PC-3 (cell line): Measurements from ENCODE around the gene UBAP1. TPM values are rescaled to one million over a fixed set of nuclear protein-coding genes. Genes with fewer than 3 reads are reported as not detected.

ENCODE experiments used
- ATAC-seq: fragments of 200-7000 bp; cut with Tn5 transposase; 2 replicates; pipeline ENCODE4 v1.9.1; 2020; ENCODE audit warnings: mild to moderate bottlenecking, moderate library complexity
- BruUV-seq: library from RNA; stranded (reverse); fragments of 400-500 nt; replicated peaks from 2 replicates; lab custom pipeline; 2021; lab: Mats Ljungman, UMichigan
- CTCF ChIA-PET: fragments of 300-600 bp; sonication (Branson Sonifier 250); formaldehyde crosslinking; loops from one replicate; lab custom pipeline; 2022; ENCODE audit warnings: antibody characterized with exemption; lab: Charles Lee
- POLR2A ChIA-PET: fragments of 300-600 bp; sonication (Branson Sonifier 250); formaldehyde crosslinking; loops from one replicate; lab custom pipeline; 2022; ENCODE audit warnings: antibody characterized with exemption; ENCODE audit not compliant: unreplicated experiment; lab: Charles Lee
- DNase-seq: peaks from one replicate; pipeline ENCODE4 v3.0.0-alpha.2; 2015
- H2AFZ ChIP-seq: fragments of 300-600 bp; sonication (generic); 2 replicates; pipeline ENCODE4 v1.6.0; 2016; ENCODE audit warnings: antibody characterized with exemption, low read length
- H3F3A ChIP-seq: fragments of 300-600 bp; sonication (generic); one replicate; pipeline ENCODE4 v1.6.0; 2017; ENCODE audit warnings: antibody characterized with exemption, low read length, control low read depth, mild to moderate bottlenecking; ENCODE audit not compliant: unreplicated experiment
- H3K27ac ChIP-seq: fragments of 300-600 bp; sonication (generic); 2 replicates; pipeline ENCODE4 v1.5.1; 2016; ENCODE audit warnings: mild to moderate bottlenecking, low read length
- H3K27me3 ChIP-seq: fragments of 300-600 bp; sonication (generic); 2 replicates; pipeline ENCODE4 v1.6.1; 2016; ENCODE audit warnings: low read length, mixed read lengths
- H3K36me3 ChIP-seq: fragments of 300-600 bp; sonication (generic); 2 replicates; pipeline ENCODE4 v1.6.1; 2016; ENCODE audit warnings: low read depth, mixed run types, low read length, mixed read lengths
- H3K4me1 ChIP-seq: fragments of 300-600 bp; sonication (generic); 2 replicates; pipeline ENCODE4 v1.5.1; 2016; ENCODE audit warnings: low read length; ENCODE audit not compliant: insufficient read depth
- H3K4me2 ChIP-seq: fragments of 300-600 bp; sonication (generic); 2 replicates; pipeline ENCODE4 v1.6.0; 2016; ENCODE audit warnings: low read length
- H3K4me3 ChIP-seq: fragments of 300-600 bp; sonication (generic); 2 replicates; pipeline ENCODE4 v1.5.1; 2016; ENCODE audit warnings: mild to moderate bottlenecking, low read length, mixed read lengths
- H3K79me2 ChIP-seq: fragments of 300-600 bp; sonication (generic); 2 replicates; pipeline ENCODE4 v1.6.1; 2017; ENCODE audit warnings: low read length, mixed read lengths
- H3K9ac ChIP-seq: fragments of 300-600 bp; sonication (generic); 2 replicates; pipeline ENCODE4 v1.6.0; 2016; ENCODE audit warnings: mild to moderate bottlenecking, low read length
- H3K9me2 ChIP-seq: fragments of 300-600 bp; sonication (generic); replicated peaks from 2 replicates; pipeline ENCODE4 v1.6.1; 2016; ENCODE audit warnings: mixed run types, low read length, mixed read lengths
- H3K9me3 ChIP-seq: fragments of 300-600 bp; sonication (generic); 2 replicates; pipeline ENCODE4 v1.6.1; 2016; ENCODE audit warnings: low read length, mixed read lengths
- H4K20me1 ChIP-seq: fragments of 300-600 bp; sonication (generic); 2 replicates; pipeline ENCODE4 v1.6.1; 2016; ENCODE audit warnings: low read length, mixed read lengths
- CTCF ChIP-seq: fragments of 300-600 bp; sonication (generic); conservative IDR thresholded peaks from 2 replicates; pipeline ENCODE4 v1.5.1; 2017; ENCODE audit warnings: antibody characterized with exemption, low read depth, mild to moderate bottlenecking, low read length
- EZH2 ChIP-seq: fragments of 300-600 bp; sonication (generic); IDR thresholded peaks from one replicate; pipeline ENCODE4 v1.6.1; 2017; ENCODE audit warnings: antibody characterized with exemption, mild to moderate bottlenecking, low read length; ENCODE audit not compliant: unreplicated experiment
- EZH2phosphoT487 ChIP-seq: fragments of 300-600 bp; sonication (generic); IDR thresholded peaks from 2 replicates; pipeline ENCODE4 v1.6.1; 2018; ENCODE audit warnings: mild to moderate bottlenecking, antibody characterized with exemption, low read length, borderline replicate concordance
- intact Hi-C: fragments of 100-400 bp; cut with micrococcal nuclease; formaldehyde crosslinking; loops from 2 replicates; pipeline ENCODE4 v1.9.0; 2023
- total RNA-seq: library from RNA; depleted of rRNA; stranded (reverse); fragments of >200 nt; gene quantifications from 2 replicates; pipeline ENCODE4 v1.2.3, GENCODE V29; 2014

The UBAP1 gene
- total RNA-seq, 1 experiment from 2014 or later: 15.2 TPM

DNA sequence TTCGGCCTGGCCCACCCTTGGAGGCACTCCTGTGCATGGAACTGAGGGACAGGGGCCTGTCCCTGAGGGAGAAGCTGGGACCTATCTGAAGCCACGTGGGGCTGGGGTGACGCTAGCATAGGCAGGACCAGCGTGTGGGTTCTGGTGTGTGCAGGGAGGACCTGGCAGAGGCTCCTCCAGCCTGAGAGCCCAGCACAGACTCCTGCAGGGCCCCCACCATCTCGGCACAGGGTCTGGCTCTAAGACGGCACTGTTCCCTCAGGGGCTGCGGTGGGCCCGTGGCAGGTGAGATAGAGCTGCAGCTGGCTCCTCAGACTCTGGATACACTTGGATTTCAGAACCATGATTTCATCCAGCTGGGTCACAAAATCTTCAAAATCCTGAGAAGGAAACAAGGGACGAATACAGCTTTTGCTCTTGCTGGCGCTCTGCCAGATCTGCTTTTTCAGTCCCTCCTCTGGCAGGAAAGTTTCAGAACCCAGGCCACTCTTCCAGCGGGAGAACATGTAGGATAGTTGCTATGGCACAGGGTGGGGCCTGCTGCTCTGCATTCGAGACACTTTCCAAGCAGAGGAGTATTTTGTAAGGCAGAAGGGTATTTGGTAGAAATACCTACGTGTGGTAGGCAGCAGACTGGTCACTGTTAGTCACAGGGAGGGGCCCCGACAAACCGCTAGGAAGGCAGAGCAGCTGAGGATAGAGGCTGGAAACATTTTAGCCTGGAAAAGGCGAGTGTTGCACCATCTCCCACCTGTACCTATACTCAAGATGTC is 75.5 kb downstream of the UBAP1 start:
- peak overlapping the region; percentile 71 for H3K4me2 ChIP-seq
- ChIA-PET CTCF (interaction anchor here (0.6 to 1.5 kb wide), 11 partner anchors 51 to 235 kb away, joined by 3 to 7 read pairs (median 4); partner anchors contain the start of gene UBAP1), POLR2A (no interaction called here)
- no peaks in the 10 kb centered on the region for H3K9me3 ChIP-seq
- ATAC-seq: peak; percentile 89
- no peaks in the 10 kb centered on the region for H3K27me3 ChIP-seq
- H3K79me2 ChIP-seq: no peaks in the 10 kb centered on the region
- intact Hi-C loops: loop anchor here (5.0 kb wide), 2 partner anchors 67 to 73 kb away; partner anchors contain the start of genes KIF24 and NUDT2
- BruUV-seq: no TSS peak
- DNase-seq: peak; percentile 87
- peak overlapping the region; percentile 13; the same call in 1 of the 2 replicates for H3K9ac ChIP-seq
- H4K20me1 ChIP-seq: no peaks in the 10 kb centered on the region
- peaks cover 8% of the 10 kb centered on the region; the same call in 1 of the 2 replicates for H3K36me3 ChIP-seq
- H3K4me3 ChIP-seq: no peak overlapping the region
- peak overlapping the region; percentile 83 for H3K27ac ChIP-seq
- peaks cover 11% of the 10 kb centered on the region for H3F3A ChIP-seq
- H3K4me1 ChIP-seq: peaks cover 29% of the 10 kb centered on the region
- no peaks in the 10 kb centered on the region for H3K9me2 ChIP-seq
- no peak overlapping the region for H2AFZ ChIP-seq
- TF ChIP-seq EZH2phosphoT487 (no peak), EZH2 (no peak), CTCF (no peak)

DNA sequence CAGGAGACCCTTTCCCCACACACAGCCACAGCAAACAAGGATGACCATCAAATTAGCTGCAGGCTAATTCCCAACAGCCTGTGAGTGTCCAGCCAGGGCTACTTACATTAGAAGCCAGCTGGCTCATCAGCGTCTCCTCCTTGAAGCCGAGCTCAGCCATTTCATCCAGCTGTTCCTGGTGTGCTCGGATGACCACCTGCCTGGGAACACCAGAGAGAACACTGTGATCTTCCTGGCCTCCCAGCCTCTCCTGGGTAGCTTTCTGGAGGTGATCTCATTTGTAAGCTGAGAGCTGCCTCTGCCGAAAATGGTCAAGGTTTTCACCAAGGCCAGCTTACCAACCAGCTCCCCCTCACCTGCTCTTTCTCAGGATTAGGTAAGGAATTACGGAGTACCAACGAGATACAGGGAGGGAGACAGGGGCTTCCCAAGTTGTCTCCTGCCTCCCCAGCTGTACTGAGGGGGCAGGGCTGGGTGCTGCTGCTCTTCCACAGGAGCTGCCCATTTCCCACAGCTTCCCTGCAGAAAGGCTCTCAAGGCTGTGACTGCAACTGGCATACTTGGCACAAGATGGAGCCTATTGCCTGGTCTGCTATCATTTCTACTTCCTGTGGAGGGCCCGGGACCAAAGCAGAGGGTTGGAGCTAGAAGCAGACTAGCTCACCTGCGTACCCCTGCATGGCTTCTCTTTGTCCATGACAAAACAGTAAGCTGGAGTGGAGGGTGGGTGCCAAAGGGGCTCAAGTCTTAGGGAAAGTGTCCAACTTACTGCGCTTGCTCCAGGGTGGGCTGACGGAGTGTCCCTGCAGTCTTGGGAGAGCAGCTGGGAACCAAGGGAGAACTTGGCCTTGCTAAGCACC is 76.4 kb downstream of the UBAP1 start:
- DNase-seq (peak; percentile 12), ATAC-seq (peak; percentile 19)
- Histone ChIP-seq H3F3A (peaks cover 11% of the 10 kb centered on the region), H3K27me3 (no peaks in the 10 kb centered on the region), H3K79me2 (no peaks in the 10 kb centered on the region), H4K20me1 (no peaks in the 10 kb centered on the region), H2AFZ (no peak overlapping the region), H3K27ac (peak overlapping the region; percentile 83), H3K9ac (peak overlapping the region; percentile 12; the same call in 1 of the 2 replicates), H3K9me2 (no peaks in the 10 kb centered on the region), H3K4me3 (no peak overlapping the region), H3K36me3 (peaks cover 9% of the 10 kb centered on the region; the same call in 1 of the 2 replicates), H3K9me3 (no peaks in the 10 kb centered on the region), H3K4me1 (peaks cover 29% of the 10 kb centered on the region), H3K4me2 (peak overlapping the region; percentile 71)
- intact Hi-C loops: loop anchor here (5.0 kb wide), 2 partner anchors 68 to 72 kb away; partner anchors contain the start of genes KIF24 and NUDT2
- POLR2A ChIA-PET: no interaction called here
- CTCF ChIA-PET: interaction anchor here (0.9 to 1.5 kb wide), 5 partner anchors 61 to 182 kb away, joined by 3 to 7 read pairs (median 5); no protein-coding TSS in a partner anchor
- TSS peak; percentile 41 for BruUV-seq
- no peak for TF ChIP-seq EZH2
- TF ChIP-seq CTCF: no peak
- TF ChIP-seq EZH2phosphoT487: no peak
